ENCODE data around the gene MSTN. TPM values are rescaled to one million over a fixed set of nuclear protein-coding genes. Genes with fewer than 3 reads are reported as not detected.
"Not testable (repeated sequence)": the region's sequence is repeated elsewhere in the genome, so short reads cannot be mapped to it uniquely, and the experiment has no call there.

The MSTN gene
- total RNA-seq, 1 experiment from 2014 or later: not detected

DNA sequence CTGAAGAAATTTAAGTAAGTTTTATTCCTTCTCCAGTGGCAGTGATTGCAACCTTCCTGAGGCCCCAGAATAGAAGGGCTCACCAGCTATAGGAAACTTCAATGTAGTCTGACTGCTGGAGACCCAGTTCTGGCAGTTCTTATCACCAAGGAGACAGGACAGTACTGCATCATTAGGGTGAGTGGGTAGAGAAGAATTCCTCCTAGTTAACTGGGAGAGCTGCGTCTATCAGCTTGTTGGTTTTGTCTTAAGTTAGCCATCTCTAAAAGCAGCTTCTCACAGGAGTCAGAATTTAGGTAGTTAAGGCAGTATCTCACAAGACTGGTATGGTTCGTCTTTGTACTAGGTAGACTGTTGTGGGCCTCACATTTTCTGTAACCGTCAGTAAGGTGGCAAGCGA, 3.3 kb upstream of the MSTN start:
- DNase-seq (ENCODE audit: low spot score): no peak

- DNase-seq (ENCODE audit: low spot score): no peak
Measured at GRCh38 chr2:190063624-190064023, 1.1 kb upstream of the MSTN start.

- DNase-seq (ENCODE audit: low spot score): no peak
Measured at GRCh38 chr2:190062053-190062452, 476 bp downstream of the MSTN start.

DNA sequence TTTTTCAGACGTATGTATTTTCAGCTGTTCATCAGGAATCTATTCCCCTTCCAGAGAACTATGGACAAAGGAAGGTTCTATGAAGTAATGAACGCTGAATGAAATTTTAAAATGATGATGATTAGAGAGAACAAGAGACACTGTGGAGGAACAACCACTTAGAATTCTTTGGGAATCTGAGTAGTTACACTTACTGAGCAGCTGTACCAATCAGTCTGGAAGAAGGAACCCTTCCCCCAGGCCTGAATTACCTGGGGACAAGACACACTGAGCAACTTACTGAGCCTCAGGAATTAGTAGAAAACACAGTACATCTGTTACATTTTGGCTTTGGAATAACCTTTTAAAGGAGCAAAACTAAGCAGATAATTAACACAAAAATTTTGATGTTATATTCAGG, 1.9 kb downstream of the MSTN start:
- DNase-seq (ENCODE audit: low spot score): no peak

DNA sequence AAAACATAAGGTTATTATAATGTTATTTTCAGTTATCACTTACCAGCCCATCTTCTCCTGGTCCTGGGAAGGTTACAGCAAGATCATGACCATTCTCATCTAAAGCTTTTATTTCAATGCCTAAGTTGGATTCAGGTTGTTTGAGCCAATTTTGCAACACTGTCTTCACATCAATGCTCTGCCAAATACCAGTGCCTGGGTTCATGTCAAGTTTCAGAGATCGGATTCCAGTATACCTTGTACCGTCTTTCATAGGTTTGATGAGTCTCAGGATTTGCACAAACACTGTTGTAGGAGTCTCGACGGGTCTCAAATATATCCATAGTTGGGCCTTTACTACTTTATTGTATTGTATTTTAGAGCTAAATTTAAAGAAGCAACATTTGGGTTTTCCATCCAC, 2.5 kb downstream of the MSTN start:
- DNase-seq (ENCODE audit: low spot score): no peak

- no peak for DNase-seq (ENCODE audit: low spot score)
Measured at GRCh38 chr2:190053426-190053825, 9.1 kb downstream of the MSTN start.

DNA sequence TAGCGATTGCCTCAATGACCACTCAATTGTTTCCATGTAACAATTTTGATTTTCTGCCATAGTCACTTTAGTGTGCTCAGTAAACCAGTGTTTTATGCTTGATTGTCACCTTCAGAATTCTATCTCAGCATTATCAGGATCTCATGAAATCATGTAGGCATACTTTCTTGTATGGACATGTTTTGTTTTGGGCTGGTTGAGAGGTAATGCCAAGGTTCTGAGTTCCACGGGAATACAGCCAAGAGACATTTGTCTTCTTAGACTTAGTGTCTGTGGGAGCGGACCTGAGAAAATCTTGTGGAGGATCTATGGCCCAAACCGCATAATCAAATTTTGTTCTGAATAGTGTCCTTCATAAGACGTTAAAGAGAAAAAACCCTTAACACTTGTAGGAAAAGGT, 10.2 kb downstream of the MSTN start:
- DNase-seq (ENCODE audit: low spot score): no peak

GRCh38 chr2:190051223-190051622, 11.3 kb downstream of the MSTN start:
- DNase-seq (ENCODE audit: low spot score): no peak

GRCh38 chr2:190050001-190050400, 12.5 kb downstream of the MSTN start:
- DNase-seq (ENCODE audit: low spot score): peak; percentile 25

DNA sequence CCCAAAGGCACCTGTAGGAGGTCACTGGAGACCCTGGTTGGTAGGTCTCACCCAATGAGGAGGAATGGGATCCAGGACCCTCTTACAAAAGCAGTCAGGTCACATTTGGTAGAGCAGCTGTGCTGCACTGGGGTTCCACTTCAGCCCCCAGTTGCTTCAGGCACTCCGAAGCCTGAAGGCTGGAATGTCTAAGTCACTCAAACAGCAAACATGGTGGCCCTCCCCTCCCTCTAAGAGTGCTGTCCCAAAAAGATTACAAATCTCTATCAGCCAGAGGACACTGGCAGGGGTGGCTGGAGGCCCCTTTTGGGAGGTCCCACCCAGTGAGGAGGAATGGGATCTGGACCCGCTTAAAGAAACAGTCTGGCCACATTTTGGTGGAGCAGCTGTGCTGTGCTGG, 17.7 kb downstream of the MSTN start:
- no peak for DNase-seq (ENCODE audit: low spot score)

DNA sequence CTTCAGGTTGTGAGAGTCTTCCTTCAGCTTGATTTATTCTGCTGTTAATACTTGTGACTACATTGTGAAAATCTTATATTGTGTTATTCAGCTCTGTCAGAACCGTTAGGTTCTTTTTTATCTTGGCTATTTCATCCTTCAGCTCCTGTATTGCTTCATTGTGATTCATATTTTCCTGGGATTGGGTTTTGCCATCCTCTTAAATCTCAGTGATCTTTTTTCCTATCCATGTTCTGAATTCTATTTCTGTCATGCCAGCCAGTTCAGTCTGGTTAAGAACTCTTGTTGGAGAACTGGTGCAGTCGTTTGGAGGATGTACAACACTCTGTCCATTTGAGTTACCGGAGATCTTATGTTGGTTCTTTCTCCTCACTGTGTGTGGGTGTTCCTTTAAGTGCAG, 19.1 kb downstream of the MSTN start:
- DNase-seq (ENCODE audit: low spot score): no peak

GRCh38 chr2:190036071-190036470, 26.5 kb downstream of the MSTN start:
- DNase-seq (ENCODE audit: low spot score): no peak

- DNase-seq (ENCODE audit: low spot score): peak; percentile 23
Measured at GRCh38 chr2:190034417-190034816, 28.1 kb downstream of the MSTN start.

DNA sequence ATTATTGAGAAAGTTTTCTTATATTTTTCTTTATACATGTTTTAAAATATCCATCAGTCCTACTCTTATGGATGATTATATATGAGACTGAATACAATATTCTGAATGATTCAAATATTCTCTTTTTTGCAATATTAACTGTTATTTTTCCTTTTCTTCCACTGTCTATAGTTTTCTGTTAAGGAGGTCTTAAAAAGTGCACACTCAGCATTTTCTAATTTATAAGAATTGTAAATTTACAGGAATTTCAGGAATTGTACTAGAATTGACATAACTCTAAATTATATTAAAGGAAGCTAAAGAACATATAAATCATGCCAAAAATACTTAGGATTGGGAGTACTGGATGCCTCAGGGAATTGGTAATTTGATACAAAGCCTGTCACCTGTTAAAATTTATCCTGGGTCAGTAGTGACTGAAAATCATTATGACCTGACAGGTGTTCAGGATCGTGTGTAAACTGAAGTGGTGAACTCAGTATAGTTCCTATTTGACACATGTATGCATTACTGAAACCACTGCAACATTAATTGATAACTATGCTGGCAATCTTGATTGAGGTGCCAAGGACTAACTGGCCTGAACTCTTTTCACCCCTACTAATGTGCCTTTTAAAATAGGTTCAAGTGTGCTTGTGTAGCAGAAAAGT, 30.4 kb downstream of the MSTN start:
- no peak for DNase-seq (ENCODE audit: low spot score)

DNA sequence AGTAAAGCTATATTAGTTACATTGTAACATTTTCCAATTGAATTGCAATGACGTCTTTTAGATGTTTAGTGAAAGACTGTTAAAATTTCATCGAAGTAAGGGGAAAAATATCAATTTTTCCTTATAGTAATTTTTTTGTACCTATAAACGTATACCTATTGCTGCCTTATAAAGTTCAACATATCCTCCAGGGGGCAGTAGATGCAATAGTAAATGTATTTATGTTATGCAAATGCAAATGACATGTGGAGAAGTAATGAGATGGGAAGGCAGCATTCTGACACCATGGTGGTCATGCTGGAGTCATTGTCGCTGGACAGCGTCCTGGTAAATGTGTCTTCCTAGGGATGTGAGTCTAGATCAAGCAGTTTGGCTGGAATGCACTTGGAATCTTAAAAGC, 38.7 kb downstream of the MSTN start:
- peak; percentile 45 for DNase-seq (ENCODE audit: low spot score)

GRCh38 chr2:190020720-190021119, 41.8 kb downstream of the MSTN start:
- no peak for DNase-seq (ENCODE audit: low spot score)

- no peak for DNase-seq (ENCODE audit: low spot score)
Measured at GRCh38 chr2:190017837-190018236, 44.7 kb downstream of the MSTN start.

DNA sequence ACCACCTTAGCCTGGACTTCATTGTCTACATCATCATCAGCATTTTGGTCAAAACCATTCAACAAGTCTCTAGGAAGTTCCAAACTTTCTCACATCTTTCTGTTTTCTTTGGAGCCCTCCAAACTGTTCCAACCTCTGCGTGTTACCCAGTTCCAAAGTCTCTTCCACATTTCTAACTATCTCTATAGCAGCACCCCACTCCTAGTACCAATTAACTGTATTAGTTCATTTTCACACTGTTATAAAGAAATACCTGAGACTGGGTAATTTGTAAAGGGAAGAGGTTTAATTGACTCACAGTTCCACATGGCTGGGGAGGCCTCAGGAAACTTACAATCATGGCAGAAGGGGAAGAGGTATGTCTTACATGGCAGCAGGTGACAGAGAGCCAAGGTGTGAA, 46.6 kb downstream of the MSTN start:
- not testable (repeated sequence) for DNase-seq (ENCODE audit: low spot score)

Data from H4 (cell line).